ENCODE measurements around the gene MGARP. TPM values are rescaled to one million over a fixed set of nuclear protein-coding genes. Genes with fewer than 3 reads are reported as not detected.
"Not testable (repeated sequence)": the region's sequence is repeated elsewhere in the genome, so short reads cannot be mapped to it uniquely, and the experiment has no call there.

MGARP gene
- total RNA-seq: 1 to 10 TPM in 1 of 2 donors, under 1 TPM in 1; 0.73 to 3.7 TPM

- 9% methylated on average over 35 of the region's 51 CpGs for WGBS
Observed at GRCh38 chr4:139279760-139280620, at the start of gene MGARP. MGARP (minus strand) TSS chr4:139280225; CDS start chr4:139280158, 67 bp downstream.

GRCh38 chr4:139329665-139330200, 49.7 kb upstream of the MGARP start:
- Histone ChIP-seq H3K4me3 (no peak overlapping the region), H3K27ac (no peak overlapping the region), H3K36me3 (no peaks in the 10 kb centered on the region), H3K27me3 (replicated peaks; ENCODE audit: insufficient read depth) (no peaks in the 10 kb centered on the region), H3K9me3 (no peaks in the 10 kb centered on the region), H3K4me1 (replicated peaks) (no peaks in the 10 kb centered on the region)
- 83% methylated on average over 4 of the region's 4 CpGs for WGBS
- intact Hi-C loops (cut with DNase I): no loop called here
- DNase-seq (ENCODE audit: low spot score): no peak
- no peak for TF ChIP-seq POLR2AphosphoS5 (IDR thresholded peaks at IDR 0.05)
- no peak for TF ChIP-seq POLR2A (IDR thresholded peaks at IDR 0.05)
- TF ChIP-seq, protein P1, sequence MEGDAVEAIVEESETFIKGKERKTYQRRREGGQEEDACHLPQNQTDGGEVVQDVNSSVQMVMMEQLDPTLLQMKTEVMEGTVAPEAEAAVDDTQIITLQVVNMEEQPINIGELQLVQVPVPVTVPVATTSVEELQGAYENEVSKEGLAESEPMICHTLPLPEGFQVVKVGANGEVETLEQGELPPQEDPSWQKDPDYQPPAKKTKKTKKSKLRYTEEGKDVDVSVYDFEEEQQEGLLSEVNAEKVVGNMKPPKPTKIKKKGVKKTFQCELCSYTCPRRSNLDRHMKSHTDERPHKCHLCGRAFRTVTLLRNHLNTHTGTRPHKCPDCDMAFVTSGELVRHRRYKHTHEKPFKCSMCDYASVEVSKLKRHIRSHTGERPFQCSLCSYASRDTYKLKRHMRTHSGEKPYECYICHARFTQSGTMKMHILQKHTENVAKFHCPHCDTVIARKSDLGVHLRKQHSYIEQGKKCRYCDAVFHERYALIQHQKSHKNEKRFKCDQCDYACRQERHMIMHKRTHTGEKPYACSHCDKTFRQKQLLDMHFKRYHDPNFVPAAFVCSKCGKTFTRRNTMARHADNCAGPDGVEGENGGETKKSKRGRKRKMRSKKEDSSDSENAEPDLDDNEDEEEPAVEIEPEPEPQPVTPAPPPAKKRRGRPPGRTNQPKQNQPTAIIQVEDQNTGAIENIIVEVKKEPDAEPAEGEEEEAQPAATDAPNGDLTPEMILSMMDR (IDR thresholded peaks at IDR 0.05): no peak

More at GRCh38 chr4:139279760-139280620, at the start of gene MGARP:
- Histone ChIP-seq H3K4me1 (replicated peaks) (no peaks in the 10 kb centered on the region), H3K27ac (no peak within 1 kb of the TSS), H3K27me3 (replicated peaks; ENCODE audit: insufficient read depth) (peaks cover 1% of the 10 kb centered on the region), H3K4me3 (peak within 1 kb of the TSS; percentile 22 to 27), H3K36me3 (no peaks in the 10 kb centered on the region), H3K9me3 (no peaks in the 10 kb centered on the region)
- TF ChIP-seq, protein P1 (IDR thresholded peaks at IDR 0.05): no peak
- no peak for TF ChIP-seq POLR2AphosphoS5 (IDR thresholded peaks at IDR 0.05)
- intact Hi-C loops (cut with DNase I): no loop called here
- DNase-seq (ENCODE audit: low spot score): no peak

DNA sequence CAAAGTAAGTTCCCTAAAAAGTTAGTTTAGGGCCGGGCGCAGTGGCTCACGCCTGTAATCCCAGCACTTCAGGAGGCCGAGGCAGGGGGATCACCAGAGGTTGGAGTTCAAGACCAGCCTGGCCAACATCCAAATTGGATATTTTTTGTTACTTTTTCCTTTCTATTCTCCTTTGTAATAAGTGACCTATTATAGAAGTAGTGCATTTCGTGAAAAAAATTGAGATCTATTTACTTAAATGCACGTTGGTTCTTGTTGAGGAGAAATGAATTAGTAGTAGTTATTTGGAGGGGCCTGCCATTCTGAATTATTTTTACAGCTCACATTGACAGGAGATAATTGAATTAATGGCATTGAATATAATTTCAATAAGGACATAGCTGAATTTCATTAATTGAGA, 44.6 kb upstream of the MGARP start:
- H3K27ac ChIP-seq: no peak overlapping the region
- TF ChIP-seq POLR2A (IDR thresholded peaks at IDR 0.05) (no peak), POLR2AphosphoS5 (IDR thresholded peaks at IDR 0.05) (no peak)
- TF ChIP-seq, protein P1 (IDR thresholded peaks at IDR 0.05): no peak
- no peak overlapping the region for H3K4me3 ChIP-seq
- intact Hi-C loops (cut with DNase I): no loop called here
- H3K36me3 ChIP-seq: no peaks in the 10 kb centered on the region
- H3K27me3 ChIP-seq (replicated peaks; ENCODE audit: insufficient read depth): no peaks in the 10 kb centered on the region
- no peaks in the 10 kb centered on the region for H3K9me3 ChIP-seq
- H3K4me1 ChIP-seq (replicated peaks): no peaks in the 10 kb centered on the region
- no peak for DNase-seq (ENCODE audit: low spot score)
- WGBS: 70% methylated on average over 6 of the region's 6 CpGs

- WGBS: 97% methylated on average over 6 of the region's 6 CpGs
- DNase-seq (ENCODE audit: low spot score); H3K9me3 ChIP-seq; H3K27me3 ChIP-seq (replicated peaks; ENCODE audit: insufficient read depth); H3K4me3 ChIP-seq; H3K4me1 ChIP-seq (replicated peaks); H3K27ac ChIP-seq; H3K36me3 ChIP-seq; intact Hi-C loops (cut with DNase I): not testable (repeated sequence)
Observed at GRCh38 chr4:139322541-139322940, 42.5 kb upstream of the MGARP start.

DNA sequence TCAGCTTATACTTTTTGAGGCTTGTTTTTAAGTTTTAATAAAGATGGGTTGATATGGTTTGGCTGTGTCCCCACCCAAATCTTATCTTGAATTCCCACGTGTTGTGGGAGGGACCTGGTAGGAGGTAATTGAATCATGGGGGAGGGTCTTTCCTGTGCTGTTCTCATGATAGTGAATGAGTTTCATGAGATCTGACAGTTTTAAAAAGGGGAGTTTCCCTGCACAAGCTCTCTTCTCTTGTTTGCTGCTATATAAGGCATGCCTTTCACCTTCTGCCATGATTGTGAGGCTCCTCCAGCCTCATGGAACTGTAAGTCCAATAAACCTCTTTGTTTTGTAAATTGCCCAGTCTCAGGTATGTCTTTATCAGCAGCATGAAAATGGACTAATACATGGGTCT, 42.0 kb upstream of the MGARP start:
- H3K9me3 ChIP-seq; H3K4me3 ChIP-seq; H3K36me3 ChIP-seq; H3K27me3 ChIP-seq (replicated peaks; ENCODE audit: insufficient read depth); H3K4me1 ChIP-seq (replicated peaks); H3K27ac ChIP-seq; DNase-seq (ENCODE audit: low spot score); intact Hi-C loops (cut with DNase I): not testable (repeated sequence)
- WGBS: 48% methylated on average over 1 of the region's 1 CpG

GRCh38 chr4:139319571-139319970, 39.5 kb upstream of the MGARP start:
- 95% methylated on average over 1 of the region's 1 CpG for WGBS
- no peaks in the 10 kb centered on the region for H3K36me3 ChIP-seq
- no peaks in the 10 kb centered on the region for H3K27me3 ChIP-seq (replicated peaks; ENCODE audit: insufficient read depth)
- no peak for DNase-seq (ENCODE audit: low spot score)
- H3K4me1 ChIP-seq (replicated peaks): no peaks in the 10 kb centered on the region
- no peak for TF ChIP-seq POLR2AphosphoS5 (IDR thresholded peaks at IDR 0.05)
- no peak for TF ChIP-seq POLR2A (IDR thresholded peaks at IDR 0.05)
- TF ChIP-seq, protein P1 (IDR thresholded peaks at IDR 0.05): no peak
- H3K27ac ChIP-seq: no peak overlapping the region
- intact Hi-C loops (cut with DNase I): no loop called here
- H3K9me3 ChIP-seq: no peaks in the 10 kb centered on the region
- H3K4me3 ChIP-seq: no peak overlapping the region

Measured in prostate gland (tissue), 2 donors.